GM12875 (cell line): ENCODE data around the gene DNAJB8.

Source experiments
- H3K4me3 ChIP-seq: one replicate; pipeline ENCODE4 v1.5.1; 2011; ENCODE audit warnings: low read depth, low read length, control low read depth
- TF ChIP-seq, protein P1 (sequence below): IDR thresholded peaks from 2 replicates; pipeline ENCODE4 v1.5.1; 2011; ENCODE audit warnings: low read depth, mild to moderate bottlenecking, control low read depth, inconsistent platforms, low read length, moderate library complexity, borderline replicate concordance; ENCODE audit not compliant: insufficient read depth

The DNAJB8 gene

GRCh38 chr3:128493570-128494366 lies 27.1 kb upstream of the DNAJB8 start:
- TF ChIP-seq, protein P1, sequence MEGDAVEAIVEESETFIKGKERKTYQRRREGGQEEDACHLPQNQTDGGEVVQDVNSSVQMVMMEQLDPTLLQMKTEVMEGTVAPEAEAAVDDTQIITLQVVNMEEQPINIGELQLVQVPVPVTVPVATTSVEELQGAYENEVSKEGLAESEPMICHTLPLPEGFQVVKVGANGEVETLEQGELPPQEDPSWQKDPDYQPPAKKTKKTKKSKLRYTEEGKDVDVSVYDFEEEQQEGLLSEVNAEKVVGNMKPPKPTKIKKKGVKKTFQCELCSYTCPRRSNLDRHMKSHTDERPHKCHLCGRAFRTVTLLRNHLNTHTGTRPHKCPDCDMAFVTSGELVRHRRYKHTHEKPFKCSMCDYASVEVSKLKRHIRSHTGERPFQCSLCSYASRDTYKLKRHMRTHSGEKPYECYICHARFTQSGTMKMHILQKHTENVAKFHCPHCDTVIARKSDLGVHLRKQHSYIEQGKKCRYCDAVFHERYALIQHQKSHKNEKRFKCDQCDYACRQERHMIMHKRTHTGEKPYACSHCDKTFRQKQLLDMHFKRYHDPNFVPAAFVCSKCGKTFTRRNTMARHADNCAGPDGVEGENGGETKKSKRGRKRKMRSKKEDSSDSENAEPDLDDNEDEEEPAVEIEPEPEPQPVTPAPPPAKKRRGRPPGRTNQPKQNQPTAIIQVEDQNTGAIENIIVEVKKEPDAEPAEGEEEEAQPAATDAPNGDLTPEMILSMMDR: no peak

GRCh38 chr3:128492671-128493569 lies 26.2 kb upstream of the DNAJB8 start, which contains the start of gene GATA2:
Gene GATA2, minus strand, starts transcription at chr3:128493201. Its CDS starts 6,170 bp downstream, at chr3:128487031.
- TF ChIP-seq, protein P1: no peak
- H3K4me3 ChIP-seq: no peak within 1 kb of the TSS

More at GRCh38 chr3:128493570-128494366, 27.1 kb upstream of the DNAJB8 start:
- H3K4me3 ChIP-seq: no peak overlapping the region

GRCh38 chr3:128491941-128492670 lies 25.4 kb upstream of the DNAJB8 start:
- TF ChIP-seq, protein P1: no peak
- H3K4me3 ChIP-seq: no peak overlapping the region

- TF ChIP-seq, protein P1: no peak
- H3K4me3 ChIP-seq: no peak overlapping the region
These were observed 24.9 kb upstream of the DNAJB8 start for GRCh38 chr3:128491691-128491940.

DNA sequence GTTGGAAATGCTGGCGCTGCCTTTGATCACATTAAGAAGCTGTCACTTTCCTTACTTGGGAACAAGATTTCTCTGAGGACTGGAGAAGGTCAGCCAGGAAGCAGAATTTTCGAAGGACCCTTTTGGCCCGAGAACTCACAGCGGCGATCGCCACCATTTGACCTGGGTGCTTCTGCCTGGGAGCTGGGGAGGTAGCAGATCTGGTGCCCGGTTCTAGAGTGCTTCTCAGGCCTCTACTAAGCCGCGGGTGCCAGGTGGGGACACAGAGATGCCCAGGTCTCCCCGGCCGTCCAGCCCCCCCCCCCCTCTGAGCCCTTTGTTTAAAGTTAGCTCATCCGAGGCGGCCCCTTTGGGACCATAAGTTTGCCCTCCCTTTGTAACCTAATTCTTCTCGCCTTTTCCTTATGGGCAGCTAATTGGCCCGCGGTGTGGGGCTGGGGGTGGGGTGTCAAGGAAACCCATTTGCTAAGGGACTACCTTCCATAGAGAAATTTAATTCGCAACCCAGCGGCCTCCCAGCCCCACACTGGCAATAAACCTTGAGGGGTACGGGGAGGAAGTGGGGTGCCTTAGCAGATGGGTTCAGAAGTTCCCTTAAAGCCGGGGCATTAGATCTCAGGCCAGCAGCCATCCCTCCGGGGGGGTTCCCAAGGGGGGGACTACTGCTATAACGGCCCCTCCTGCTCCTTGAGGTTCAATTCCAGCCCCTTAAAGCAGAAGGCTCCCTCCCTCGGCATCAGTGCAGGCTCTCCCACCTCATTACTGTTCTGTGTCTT lies 24.4 kb upstream of the DNAJB8 start:
- TF ChIP-seq, protein P1: no peak
- no peak overlapping the region for H3K4me3 ChIP-seq

- TF ChIP-seq, protein P1: no peak
These were observed 23.9 kb upstream of the DNAJB8 start for GRCh38 chr3:128490650-128490914.

More at GRCh38 chr3:128490650-128490914, 23.9 kb upstream of the DNAJB8 start:
- no peak overlapping the region for H3K4me3 ChIP-seq
